Measurements from ENCODE around the gene ADRB2.

DNA sequence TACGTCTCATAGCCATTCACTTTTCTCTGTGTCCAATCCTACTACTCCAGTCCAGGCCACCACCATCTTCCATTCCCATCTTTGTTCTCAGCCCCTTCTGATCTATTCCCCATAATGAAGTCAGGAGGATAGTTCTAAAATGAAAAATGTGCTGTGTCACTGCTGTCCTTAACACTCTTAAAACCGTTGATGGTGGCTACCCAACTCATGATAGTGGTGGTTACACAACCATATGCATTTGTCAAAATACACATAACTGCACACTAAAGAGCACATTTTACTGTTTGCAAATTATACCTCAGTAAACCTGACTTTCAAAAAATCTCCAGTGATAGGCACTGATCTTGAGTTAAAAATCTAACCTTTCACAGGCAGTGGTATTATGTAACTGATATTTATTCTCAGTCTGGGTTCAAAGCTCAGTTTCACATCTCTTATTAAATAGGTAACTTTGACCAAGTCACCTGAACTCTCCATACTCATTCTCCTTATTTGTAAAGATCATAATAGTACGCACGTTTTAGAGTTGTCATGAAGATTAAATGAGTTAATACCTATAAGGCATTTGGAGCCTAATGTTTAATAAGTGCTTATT lies 24.6 kb upstream of the ADRB2 start:
- TF ChIP-seq, protein P1, sequence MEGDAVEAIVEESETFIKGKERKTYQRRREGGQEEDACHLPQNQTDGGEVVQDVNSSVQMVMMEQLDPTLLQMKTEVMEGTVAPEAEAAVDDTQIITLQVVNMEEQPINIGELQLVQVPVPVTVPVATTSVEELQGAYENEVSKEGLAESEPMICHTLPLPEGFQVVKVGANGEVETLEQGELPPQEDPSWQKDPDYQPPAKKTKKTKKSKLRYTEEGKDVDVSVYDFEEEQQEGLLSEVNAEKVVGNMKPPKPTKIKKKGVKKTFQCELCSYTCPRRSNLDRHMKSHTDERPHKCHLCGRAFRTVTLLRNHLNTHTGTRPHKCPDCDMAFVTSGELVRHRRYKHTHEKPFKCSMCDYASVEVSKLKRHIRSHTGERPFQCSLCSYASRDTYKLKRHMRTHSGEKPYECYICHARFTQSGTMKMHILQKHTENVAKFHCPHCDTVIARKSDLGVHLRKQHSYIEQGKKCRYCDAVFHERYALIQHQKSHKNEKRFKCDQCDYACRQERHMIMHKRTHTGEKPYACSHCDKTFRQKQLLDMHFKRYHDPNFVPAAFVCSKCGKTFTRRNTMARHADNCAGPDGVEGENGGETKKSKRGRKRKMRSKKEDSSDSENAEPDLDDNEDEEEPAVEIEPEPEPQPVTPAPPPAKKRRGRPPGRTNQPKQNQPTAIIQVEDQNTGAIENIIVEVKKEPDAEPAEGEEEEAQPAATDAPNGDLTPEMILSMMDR (IDR thresholded peaks at IDR 0.05), result no peak
- TF ChIP-seq POLR2A (IDR thresholded peaks at IDR 0.05), result no peak
